HEK293 (cell line): Measurements from ENCODE around the gene SCLT1.

Experiments used
- CTCF ChIA-PET: fragments of 350-600 bp; formaldehyde crosslinking; extraction: SDS; loops from one replicate; lab custom pipeline; 2021; ENCODE audit warnings: antibody characterized with exemption; lab: Yijun Ruan, JAX
- POLR2A ChIA-PET: fragments of 300-600 bp; formaldehyde crosslinking; extraction: SDS; loops from one replicate; lab custom pipeline; 2020; ENCODE audit warnings: antibody characterized with exemption, inconsistent platforms; lab: Yijun Ruan, JAX
- H3K27ac ChIP-seq: fragments of 200-500 bp; sonication (Bioruptor generic); 2 replicates; pipeline ENCODE4 v1.5.1; 2014; ENCODE audit warnings: low read depth, low read length, control low read depth, inconsistent platforms; ENCODE audit errors: extremely low read depth
- H3K36me3 ChIP-seq, 2 experiments: fragments of 200-500 bp in 1 of 2; sonication (Bioruptor generic) in 1 of 2; 1 replicate in 1 of 2; 2 replicates in 1 of 2; pipeline ENCODE4 v1.5.1; 2014 to 2017; ENCODE audit warnings: inconsistent platforms in 2 of 2, low read length in 2 of 2; ENCODE audit not compliant: control insufficient read depth in 2 of 2, insufficient read depth in 1 of 2
- H3K4me1 ChIP-seq: fragments of 200-500 bp; sonication (Bioruptor generic); 2 replicates; pipeline ENCODE4 v1.5.1; 2014; ENCODE audit warnings: mild to moderate bottlenecking, low read length, inconsistent platforms; ENCODE audit not compliant: control insufficient read depth, insufficient read depth
- H3K4me3 ChIP-seq: 2 replicates; pipeline ENCODE4 v1.5.1; 2011; ENCODE audit warnings: low read depth, mild to moderate bottlenecking, control low read depth, low read length, moderate library complexity
- H3K9me3 ChIP-seq: fragments of 200-500 bp; sonication (Bioruptor generic); 2 replicates; pipeline ENCODE4 v1.5.1; 2014; ENCODE audit warnings: low read depth, low read length, inconsistent platforms; ENCODE audit not compliant: control insufficient read depth, insufficient read depth
- GLIS2 ChIP-seq: fragments of 450-650 bp; formaldehyde crosslinking; IDR thresholded peaks from 2 replicates; pipeline ENCODE4 v1.5.1; 2016; ENCODE audit warnings: missing biosample characterization, missing genetic modification characterization
- PRDM10 ChIP-seq: fragments of 450-650 bp; formaldehyde crosslinking; IDR thresholded peaks from 2 replicates; pipeline ENCODE4 v1.5.1; 2016; ENCODE audit warnings: missing biosample characterization, missing genetic modification characterization
- REPIN1 ChIP-seq: fragments of 450-650 bp; formaldehyde crosslinking; IDR thresholded peaks from 2 replicates; pipeline ENCODE4 v1.5.1; 2017; ENCODE audit warnings: missing biosample characterization, missing genetic modification characterization, low read depth
- SP3 ChIP-seq: fragments of 450-650 bp; formaldehyde crosslinking; IDR thresholded peaks from 2 replicates; pipeline ENCODE4 v1.5.1; 2016; ENCODE audit warnings: missing biosample characterization, missing genetic modification characterization
- YY2 ChIP-seq: fragments of 450-650 bp; formaldehyde crosslinking; IDR thresholded peaks from 2 replicates; pipeline ENCODE4 v1.5.1; 2016; ENCODE audit warnings: missing biosample characterization, missing genetic modification characterization
- ZIC2 ChIP-seq: fragments of 450-650 bp; formaldehyde crosslinking; IDR thresholded peaks from 2 replicates; pipeline ENCODE4 v1.5.1; 2016; ENCODE audit warnings: missing biosample characterization, missing genetic modification characterization
- TF ChIP-seq, protein P1 (sequence below): fragments of 450-650 bp; formaldehyde crosslinking; IDR thresholded peaks from 2 replicates; pipeline ENCODE4 v1.5.1; 2016; ENCODE audit warnings: missing biosample characterization, missing genetic modification characterization, borderline replicate concordance
- TF ChIP-seq, protein P2 (sequence below): fragments of 450-650 bp; IDR thresholded peaks from 2 replicates; pipeline ENCODE4 v1.5.1; 2018; ENCODE audit warnings: missing biosample characterization, missing genetic modification characterization

The SCLT1 gene

DNA sequence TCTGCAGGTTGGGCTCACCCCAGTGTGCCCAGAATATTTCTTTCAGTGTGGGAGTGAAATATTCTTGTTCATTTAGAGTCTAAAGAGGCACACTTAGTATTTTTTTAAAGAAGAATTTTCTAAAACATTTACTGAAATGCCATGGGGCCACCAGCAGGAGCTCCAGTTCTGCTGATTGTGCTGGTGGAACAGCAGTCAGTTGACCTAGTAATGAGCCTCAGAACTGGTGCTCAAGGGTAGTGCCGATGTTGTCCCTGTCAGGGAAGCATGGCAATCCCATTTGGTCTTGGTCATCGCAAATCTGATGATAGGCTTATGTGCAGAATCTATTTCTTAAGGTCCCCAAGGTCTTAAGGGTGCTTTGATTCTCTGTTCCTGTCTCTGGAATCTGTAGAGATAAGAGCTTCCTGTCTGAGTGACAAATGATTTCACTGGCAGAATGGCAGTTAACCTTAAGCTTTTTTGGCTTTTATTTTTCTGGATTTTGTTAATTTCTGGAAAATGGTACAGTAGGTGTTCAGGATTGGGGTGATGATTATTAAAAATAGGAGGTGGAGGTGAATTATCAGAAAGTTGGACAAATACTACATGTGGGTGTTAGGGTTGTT, 252.5 kb downstream of the SCLT1 start (continued):
- TF ChIP-seq, protein P1, sequence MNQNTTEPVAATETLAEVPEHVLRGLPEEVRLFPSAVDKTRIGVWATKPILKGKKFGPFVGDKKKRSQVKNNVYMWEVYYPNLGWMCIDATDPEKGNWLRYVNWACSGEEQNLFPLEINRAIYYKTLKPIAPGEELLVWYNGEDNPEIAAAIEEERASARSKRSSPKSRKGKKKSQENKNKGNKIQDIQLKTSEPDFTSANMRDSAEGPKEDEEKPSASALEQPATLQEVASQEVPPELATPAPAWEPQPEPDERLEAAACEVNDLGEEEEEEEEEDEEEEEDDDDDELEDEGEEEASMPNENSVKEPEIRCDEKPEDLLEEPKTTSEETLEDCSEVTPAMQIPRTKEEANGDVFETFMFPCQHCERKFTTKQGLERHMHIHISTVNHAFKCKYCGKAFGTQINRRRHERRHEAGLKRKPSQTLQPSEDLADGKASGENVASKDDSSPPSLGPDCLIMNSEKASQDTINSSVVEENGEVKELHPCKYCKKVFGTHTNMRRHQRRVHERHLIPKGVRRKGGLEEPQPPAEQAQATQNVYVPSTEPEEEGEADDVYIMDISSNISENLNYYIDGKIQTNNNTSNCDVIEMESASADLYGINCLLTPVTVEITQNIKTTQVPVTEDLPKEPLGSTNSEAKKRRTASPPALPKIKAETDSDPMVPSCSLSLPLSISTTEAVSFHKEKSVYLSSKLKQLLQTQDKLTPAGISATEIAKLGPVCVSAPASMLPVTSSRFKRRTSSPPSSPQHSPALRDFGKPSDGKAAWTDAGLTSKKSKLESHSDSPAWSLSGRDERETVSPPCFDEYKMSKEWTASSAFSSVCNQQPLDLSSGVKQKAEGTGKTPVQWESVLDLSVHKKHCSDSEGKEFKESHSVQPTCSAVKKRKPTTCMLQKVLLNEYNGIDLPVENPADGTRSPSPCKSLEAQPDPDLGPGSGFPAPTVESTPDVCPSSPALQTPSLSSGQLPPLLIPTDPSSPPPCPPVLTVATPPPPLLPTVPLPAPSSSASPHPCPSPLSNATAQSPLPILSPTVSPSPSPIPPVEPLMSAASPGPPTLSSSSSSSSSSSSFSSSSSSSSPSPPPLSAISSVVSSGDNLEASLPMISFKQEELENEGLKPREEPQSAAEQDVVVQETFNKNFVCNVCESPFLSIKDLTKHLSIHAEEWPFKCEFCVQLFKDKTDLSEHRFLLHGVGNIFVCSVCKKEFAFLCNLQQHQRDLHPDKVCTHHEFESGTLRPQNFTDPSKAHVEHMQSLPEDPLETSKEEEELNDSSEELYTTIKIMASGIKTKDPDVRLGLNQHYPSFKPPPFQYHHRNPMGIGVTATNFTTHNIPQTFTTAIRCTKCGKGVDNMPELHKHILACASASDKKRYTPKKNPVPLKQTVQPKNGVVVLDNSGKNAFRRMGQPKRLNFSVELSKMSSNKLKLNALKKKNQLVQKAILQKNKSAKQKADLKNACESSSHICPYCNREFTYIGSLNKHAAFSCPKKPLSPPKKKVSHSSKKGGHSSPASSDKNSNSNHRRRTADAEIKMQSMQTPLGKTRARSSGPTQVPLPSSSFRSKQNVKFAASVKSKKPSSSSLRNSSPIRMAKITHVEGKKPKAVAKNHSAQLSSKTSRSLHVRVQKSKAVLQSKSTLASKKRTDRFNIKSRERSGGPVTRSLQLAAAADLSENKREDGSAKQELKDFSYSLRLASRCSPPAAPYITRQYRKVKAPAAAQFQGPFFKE (tag by site-specific recombination) = no peak

DNA sequence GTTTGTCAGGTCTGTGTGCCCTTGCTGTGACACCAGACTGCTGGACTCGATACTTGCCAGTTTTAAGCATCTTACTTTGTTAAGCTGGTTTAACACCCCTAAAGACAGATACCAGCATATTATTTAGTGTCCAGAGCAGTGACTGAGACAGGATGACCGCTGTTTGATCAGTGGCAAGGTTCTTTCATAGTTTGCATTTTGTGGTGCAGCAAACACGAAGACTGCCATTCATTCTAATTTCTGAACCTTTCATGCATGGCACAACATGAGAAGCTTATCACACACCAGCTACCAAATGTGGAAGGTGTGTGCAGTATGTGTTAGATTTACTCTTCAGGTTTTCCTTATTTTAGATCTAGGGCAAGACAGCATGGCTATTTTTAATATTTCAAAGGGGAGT, 255.7 kb downstream of the SCLT1 start:
- Histone ChIP-seq H3K4me1 (peaks cover 5% of the 10 kb centered on the region), H3K9me3 (no peaks in the 10 kb centered on the region), H3K36me3 (peaks cover 0 to 24% of the 10 kb centered on the region in 2 experiments; a peak in 1 of 3 replicates), H3K27ac (no peak overlapping the region), H3K4me3 (no peak overlapping the region)
- no peak for TF ChIP-seq SP3 (tag by site-specific recombination)
- no peak for TF ChIP-seq PRDM10 (tag by site-specific recombination)
- ChIA-PET CTCF (interaction anchor here (0.6 to 1.1 kb wide), 2 partner anchors 25 to 26 kb away, joined by 3 to 5 read pairs; no protein-coding TSS in a partner anchor), POLR2A (no interaction called here)

DNA sequence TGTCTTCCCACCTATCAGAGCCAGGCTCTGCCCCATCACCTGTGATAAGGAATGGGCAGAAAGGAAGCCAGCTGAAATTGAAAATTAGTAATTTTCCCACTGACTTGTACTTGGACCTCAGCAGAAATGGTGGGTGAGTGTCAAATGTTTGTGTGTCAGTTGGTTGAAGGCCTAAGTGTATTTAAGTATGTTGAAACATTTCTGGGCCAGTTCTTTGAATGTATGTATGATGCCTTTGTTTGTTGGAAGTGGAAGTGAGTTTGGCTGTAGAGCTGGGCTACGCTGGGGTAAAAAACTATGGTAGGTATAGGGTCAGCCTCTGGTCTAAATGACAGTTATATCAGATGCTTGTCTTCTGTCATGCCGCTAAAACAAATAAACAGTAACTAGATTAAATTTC, 256.1 kb downstream of the SCLT1 start:
- POLR2A ChIA-PET = no interaction called here
- Histone ChIP-seq H3K4me3 (no peak overlapping the region), H3K4me1 (peaks cover 8% of the 10 kb centered on the region), H3K9me3 (no peaks in the 10 kb centered on the region), H3K27ac (no peak overlapping the region), H3K36me3 (peaks cover 0 to 25% of the 10 kb centered on the region in 2 experiments; a peak in 1 of 3 replicates)
- TF ChIP-seq REPIN1 (tag by site-specific recombination) = no peak
- TF ChIP-seq ZIC2 = no peak
- TF ChIP-seq, protein P2, sequence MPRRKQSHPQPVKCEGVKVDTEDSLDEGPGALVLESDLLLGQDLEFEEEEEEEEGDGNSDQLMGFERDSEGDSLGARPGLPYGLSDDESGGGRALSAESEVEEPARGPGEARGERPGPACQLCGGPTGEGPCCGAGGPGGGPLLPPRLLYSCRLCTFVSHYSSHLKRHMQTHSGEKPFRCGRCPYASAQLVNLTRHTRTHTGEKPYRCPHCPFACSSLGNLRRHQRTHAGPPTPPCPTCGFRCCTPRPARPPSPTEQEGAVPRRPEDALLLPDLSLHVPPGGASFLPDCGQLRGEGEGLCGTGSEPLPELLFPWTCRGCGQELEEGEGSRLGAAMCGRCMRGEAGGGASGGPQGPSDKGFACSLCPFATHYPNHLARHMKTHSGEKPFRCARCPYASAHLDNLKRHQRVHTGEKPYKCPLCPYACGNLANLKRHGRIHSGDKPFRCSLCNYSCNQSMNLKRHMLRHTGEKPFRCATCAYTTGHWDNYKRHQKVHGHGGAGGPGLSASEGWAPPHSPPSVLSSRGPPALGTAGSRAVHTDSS = no peak
- no peak for TF ChIP-seq GLIS2 (tag by site-specific recombination)
- TF ChIP-seq YY2 = no peak
- CTCF ChIA-PET = interaction anchor here (1.1 kb wide), 1 partner anchor 27 kb away, joined by 5 read pairs; no protein-coding TSS in a partner anchor
